ENCODE data around the gene SF3B2. TPM values are rescaled to one million over a fixed set of nuclear protein-coding genes. Genes with fewer than 3 reads are reported as not detected.
"Not testable (repeated sequence)": the region's sequence is repeated elsewhere in the genome, so short reads cannot be mapped to it uniquely, and the experiment has no call there.

SF3B2 gene
- polyA plus RNA-seq, 1 donor: 128 TPM

- no peak for DNase-seq
Measured at GRCh38 chr11:66112601-66113499, 60.7 kb downstream of the SF3B2 start.

DNA sequence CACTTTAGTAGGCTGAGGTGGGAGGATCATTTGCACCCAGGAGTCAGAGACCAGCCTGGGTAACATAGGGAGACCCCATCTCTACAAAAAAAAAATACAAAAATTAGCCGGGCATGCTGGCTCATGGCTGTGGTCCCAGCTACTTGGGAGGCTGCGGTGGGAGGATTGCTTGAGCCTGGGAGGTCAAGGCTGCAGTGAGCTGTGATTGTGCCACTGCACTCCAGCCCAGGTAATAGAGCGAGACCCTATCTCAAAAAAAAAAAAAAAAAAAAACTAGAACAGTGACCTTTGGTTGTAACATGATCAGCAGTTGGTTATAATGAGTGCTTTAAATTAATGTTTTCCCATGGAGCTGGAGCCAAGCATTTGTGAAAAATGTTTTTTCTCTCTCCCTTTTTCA lies 62.8 kb downstream of the SF3B2 start:
- not testable (repeated sequence) for DNase-seq

GRCh38 chr11:66115638-66116301 lies 63.6 kb downstream of the SF3B2 start:
- DNase-seq: no peak

DNA sequence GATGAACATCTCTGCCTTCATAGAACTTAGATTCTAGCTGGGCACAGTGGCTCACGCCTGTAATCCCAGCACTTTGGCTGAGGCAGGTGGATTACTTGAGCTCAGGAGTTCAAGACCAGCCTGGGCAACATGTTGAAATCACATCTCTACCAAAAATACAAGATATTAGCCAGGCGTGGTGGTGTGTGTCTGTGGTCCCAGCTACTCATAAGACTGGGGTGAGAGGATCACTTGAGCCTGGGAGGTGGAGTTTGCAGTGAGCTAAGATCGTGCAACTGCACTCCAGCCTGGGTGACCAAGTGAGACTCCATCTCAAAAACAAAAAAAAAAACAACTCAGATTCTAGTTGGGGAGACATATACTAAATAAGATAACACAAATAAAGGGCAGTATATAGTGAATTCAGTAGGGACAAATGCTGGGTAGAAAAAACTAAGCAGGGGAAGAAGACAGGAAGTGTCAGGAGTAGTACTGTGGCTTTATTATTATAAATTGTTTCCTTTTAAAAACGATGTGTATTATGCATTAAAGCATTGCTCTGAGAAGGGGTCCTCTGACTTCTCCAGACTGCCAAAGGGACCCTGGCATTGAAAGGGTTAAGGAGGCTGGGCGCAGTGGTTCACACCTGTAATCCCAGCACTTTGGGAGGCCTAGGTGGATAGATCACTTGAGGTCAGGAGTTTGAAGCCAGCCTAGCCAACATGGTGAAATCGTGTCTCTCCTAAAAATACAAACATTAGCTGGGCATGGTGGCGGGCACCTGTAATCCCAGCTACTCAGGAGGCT lies 64.6 kb downstream of the SF3B2 start:
- DNase-seq: no peak

- no peak for DNase-seq
Measured at GRCh38 chr11:66118847-66119246, 66.7 kb downstream of the SF3B2 start.

Other genes with a start within 250 kb of the SF3B2 start
- 1.6 TPM for gene SNX32, start 218.4 kb upstream of the SF3B2 start, polyA plus RNA-seq (ENCODE audit: insufficient read length)
- 626 TPM for gene CFL1, start 194.2 kb upstream of the SF3B2 start, polyA plus RNA-seq (ENCODE audit: insufficient read length)
- 52.3 TPM for gene MUS81, start 191.9 kb upstream of the SF3B2 start, polyA plus RNA-seq (ENCODE audit: insufficient read length)
- gene EFEMP2, start 179.6 kb upstream of the SF3B2 start, polyA plus RNA-seq (ENCODE audit: insufficient read length): 87.9 TPM
- gene CTSW, start 172.5 kb upstream of the SF3B2 start, polyA plus RNA-seq (ENCODE audit: insufficient read length): 0.81 TPM
- gene FIBP, start 163.9 kb upstream of the SF3B2 start, polyA plus RNA-seq (ENCODE audit: insufficient read length): 59.8 TPM
- gene CCDC85B, start 161.7 kb upstream of the SF3B2 start, polyA plus RNA-seq (ENCODE audit: insufficient read length): 22.2 TPM
- gene FOSL1, start 152.0 kb upstream of the SF3B2 start, polyA plus RNA-seq (ENCODE audit: insufficient read length): 0.54 TPM
- 36.2 TPM for gene C11orf68, start 133.3 kb upstream of the SF3B2 start, polyA plus RNA-seq (ENCODE audit: insufficient read length)
- gene DRAP1, start 132.9 kb upstream of the SF3B2 start, polyA plus RNA-seq (ENCODE audit: insufficient read length): 82.7 TPM
- gene TSGA10IP, start 106.9 kb upstream of the SF3B2 start, polyA plus RNA-seq (ENCODE audit: insufficient read length): 0.32 TPM
- 46.2 TPM for gene SART1, start 90.6 kb upstream of the SF3B2 start, polyA plus RNA-seq (ENCODE audit: insufficient read length)
- gene EIF1AD, start 50.2 kb upstream of the SF3B2 start, polyA plus RNA-seq (ENCODE audit: insufficient read length): 17.6 TPM
- gene BANF1, start 49.9 kb upstream of the SF3B2 start, polyA plus RNA-seq (ENCODE audit: insufficient read length): 217 TPM
- gene CST6, start 40.4 kb upstream of the SF3B2 start, polyA plus RNA-seq (ENCODE audit: insufficient read length): not detected
- 0.12 TPM for gene CATSPER1, start 25.9 kb upstream of the SF3B2 start, polyA plus RNA-seq (ENCODE audit: insufficient read length)
- gene GAL3ST3, start 3.2 kb upstream of the SF3B2 start, polyA plus RNA-seq (ENCODE audit: insufficient read length): 0.34 TPM
- gene PACS1, start 17.9 kb downstream of the SF3B2 start, polyA plus RNA-seq (ENCODE audit: insufficient read length): 37.1 TPM
- 22.7 TPM for gene KLC2, start 205.3 kb downstream of the SF3B2 start, polyA plus RNA-seq (ENCODE audit: insufficient read length)
- 96.1 TPM for gene RAB1B, start 216.3 kb downstream of the SF3B2 start, polyA plus RNA-seq (ENCODE audit: insufficient read length)
- gene CNIH2, start 225.8 kb downstream of the SF3B2 start, polyA plus RNA-seq (ENCODE audit: insufficient read length): 3.2 TPM
- 42.6 TPM for gene YIF1A, start 236.8 kb downstream of the SF3B2 start, polyA plus RNA-seq (ENCODE audit: insufficient read length)
- gene TMEM151A, start 239.5 kb downstream of the SF3B2 start, polyA plus RNA-seq (ENCODE audit: insufficient read length): not detected

All from hindlimb muscle (tissue), 1 donor.